Urothelium cell line (cell line): ENCODE results near the gene WNT6.

Source experiments
- DNase-seq: peaks from one replicate; pipeline ENCODE4 v3.0.0; 2011; ENCODE audit warnings: low spot score, mixed read lengths
- FAIRE-seq: peaks from 2 replicates; lab custom pipeline; 2011; peaks lifted over from hg19 to GRCh38; lab: Jason Lieb, UNC

WNT6 gene

DNA sequence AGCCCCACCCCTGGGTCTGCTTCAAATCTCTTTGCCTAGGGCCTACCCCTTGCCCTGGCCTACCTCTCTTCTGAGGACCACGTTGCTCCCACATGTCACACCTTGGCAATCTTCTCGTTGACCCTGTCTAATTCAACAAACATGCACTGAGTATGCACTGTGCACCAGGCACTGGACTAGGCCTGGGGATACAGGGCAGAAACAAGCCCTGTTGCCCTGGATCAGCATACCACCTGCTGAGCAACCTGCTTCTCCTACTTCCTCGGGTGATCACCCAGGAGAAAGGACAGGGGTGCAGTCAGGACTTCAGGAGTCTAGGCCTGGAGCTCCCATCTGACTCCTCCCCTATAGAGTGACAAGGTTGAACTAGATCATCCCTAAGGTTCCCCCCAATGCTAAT lies 30.8 kb downstream of the WNT6 start:
- no peak for FAIRE-seq
- DNase-seq, result no peak

DNA sequence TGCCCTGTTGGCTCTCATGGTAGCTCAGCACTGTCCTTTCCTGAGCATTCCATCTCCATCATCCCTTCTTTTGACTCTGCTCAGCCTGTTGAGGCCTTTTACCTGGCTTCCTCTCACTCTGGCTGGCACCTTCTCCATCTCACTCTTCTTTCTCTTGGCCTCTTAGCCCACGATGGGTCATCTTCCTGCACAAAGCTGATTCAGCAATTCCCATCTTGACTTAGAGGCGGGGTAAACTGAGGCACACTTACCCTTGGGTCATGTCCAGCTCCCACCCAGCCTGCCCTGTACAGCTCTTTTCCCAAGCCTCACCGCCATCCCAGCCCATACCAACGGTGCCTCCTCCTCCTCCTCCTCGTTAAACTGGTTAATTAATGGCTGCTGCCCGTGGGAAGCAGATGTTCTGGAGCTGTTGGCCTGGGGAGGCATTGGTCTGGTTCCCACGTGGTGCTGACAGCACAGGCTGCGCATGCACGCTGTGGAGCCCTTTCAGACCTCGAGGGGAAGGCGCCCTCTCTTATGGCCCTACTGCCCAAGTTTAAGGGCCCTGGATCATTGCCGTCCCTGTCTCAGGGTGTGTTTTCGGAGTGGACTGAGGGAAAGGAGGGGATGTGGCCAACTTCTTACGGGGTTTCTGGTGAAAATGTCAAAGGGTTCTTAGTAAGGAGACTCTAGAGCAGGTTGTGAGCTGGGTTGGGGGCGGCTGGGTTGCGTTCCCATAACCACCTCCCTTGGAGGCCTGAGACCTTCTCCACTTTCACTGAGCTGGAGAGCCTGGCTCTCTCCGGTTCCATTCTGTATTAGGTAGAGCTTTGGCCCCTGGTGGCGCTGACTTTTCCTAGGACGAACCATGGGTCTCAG lies 31.9 kb downstream of the WNT6 start:
- no peak for DNase-seq
- FAIRE-seq, result no peak

DNA sequence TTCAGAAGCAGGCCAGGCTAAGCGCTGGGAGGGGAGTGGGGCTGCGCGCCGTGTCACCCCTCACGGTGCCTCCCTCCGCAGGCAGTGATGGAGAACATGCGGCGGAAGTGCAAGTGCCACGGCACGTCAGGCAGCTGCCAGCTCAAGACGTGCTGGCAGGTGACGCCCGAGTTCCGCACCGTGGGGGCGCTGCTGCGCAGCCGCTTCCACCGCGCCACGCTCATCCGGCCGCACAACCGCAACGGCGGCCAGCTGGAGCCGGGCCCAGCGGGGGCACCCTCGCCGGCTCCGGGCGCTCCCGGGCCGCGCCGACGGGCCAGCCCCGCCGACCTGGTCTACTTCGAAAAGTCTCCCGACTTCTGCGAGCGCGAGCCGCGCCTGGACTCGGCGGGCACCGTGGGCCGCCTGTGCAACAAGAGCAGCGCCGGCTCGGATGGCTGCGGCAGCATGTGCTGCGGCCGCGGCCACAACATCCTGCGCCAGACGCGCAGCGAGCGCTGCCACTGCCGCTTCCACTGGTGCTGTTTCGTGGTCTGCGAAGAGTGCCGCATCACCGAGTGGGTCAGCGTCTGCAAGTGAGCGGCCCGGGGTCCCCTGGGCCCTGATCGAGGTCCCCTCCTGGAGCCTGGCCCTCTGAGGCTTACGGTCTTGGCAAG lies 33.2 kb downstream of the WNT6 start:
- DNase-seq (peak; percentile 85), FAIRE-seq (peak; percentile 98)

DNA sequence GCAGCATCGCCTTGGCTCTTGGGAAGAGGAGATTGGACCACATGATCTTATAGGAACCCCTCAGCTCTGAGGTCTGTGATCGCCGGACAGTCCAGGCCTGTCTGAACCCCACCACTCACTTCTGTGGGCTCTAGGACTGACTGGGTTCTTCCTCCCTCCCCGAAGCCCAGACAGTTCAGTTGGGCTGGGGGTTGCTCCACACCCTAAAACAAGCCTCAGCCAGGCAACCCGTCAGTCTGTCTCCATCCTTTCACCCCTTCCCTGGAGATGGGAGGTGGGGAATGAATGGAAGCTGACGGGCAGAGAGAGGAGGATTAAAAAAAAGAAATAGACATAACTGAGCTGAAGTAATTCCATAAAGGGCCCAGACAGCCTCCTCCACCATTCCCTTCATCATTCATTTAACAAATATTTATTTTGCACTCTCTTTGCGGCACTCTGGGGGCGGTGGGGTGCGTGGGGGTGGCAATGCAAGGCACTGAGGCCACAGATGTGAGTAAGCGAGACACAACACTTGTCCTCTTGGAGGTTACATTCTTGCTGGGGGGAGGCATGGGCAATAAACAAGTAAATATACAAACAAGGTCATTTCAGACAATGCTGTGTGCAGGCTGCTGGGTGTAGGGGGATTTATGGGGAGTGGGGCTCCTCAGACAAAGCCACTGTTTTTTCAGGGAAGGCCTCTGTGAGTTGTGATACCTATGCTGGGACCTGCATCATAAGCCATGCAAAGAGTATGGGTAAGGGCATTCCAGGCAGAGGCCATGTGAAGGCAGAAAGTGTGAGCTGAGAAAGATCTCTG lies 33.9 kb downstream of the WNT6 start:
- FAIRE-seq (no peak), DNase-seq (no peak)

DNA sequence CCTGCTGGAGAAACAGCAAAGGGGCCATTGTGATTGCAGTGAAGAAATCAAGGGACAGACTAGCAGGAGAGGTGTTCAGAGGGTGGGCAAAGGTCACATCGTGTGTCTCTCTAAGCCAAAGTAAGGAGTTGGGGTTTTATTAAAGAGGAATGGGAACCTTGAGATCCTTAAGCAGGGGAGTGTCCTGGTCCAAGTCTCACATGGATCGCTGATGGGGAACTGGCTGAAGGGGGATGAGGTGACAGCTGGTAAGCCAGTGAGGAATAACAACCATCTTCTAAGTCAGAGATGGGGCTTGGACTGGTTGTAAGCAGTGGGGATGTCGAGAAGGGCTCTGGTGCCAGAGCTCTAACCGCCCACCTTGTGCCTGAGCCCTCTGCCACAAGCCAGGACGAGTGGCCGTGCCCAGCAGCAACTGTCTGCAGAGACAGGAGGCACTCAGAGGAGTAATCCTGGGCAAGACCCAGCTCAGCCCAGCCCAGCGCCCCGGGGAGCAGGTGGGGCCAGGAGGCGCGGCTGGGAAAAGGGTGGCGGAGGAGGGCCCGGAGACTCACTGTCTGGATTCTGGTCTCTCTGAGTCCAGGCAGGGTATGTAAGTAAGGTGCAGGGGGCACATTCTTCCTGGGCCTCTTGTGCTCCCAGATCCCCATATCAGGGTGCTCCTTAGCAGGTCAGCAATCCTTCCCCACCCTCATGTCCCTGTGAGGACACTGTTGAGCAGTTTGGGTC lies 34.7 kb downstream of the WNT6 start:
- FAIRE-seq (peak; percentile 30), DNase-seq (no peak)

DNA sequence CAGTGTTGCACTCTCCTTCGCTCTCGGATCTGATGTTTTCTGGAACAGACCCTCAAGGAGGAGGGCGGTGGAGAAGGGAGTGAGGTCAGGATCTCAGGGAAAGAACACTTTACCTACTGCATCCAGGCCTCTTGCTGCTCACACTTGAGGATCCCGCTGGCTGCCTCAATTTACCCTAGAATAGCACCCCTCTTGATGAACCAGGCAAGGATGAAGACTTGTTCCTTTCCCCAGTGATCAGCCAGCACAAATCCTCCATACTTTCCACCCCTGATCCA lies 35.2 kb downstream of the WNT6 start:
- peak; percentile 23 for FAIRE-seq
- no peak for DNase-seq

DNA sequence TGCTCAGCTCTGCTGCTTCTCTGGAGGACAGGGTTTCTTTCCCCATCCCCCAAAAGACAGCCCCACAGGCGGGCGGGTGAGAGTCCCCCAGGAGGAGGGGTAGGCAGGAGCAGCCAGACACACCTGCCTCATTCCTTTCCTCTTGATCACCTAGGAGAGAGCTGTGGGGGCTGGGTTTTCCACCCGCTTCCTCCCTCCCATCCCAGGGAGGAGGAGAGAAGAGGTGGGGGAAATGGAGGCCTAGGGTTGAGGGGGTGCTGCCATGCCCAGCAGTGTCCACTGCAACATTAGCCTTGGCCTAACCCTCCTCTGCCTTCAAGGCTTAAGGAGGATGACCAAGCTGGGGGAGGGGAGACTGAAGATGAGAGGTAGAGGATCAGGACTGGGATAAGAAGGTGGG lies 35.7 kb downstream of the WNT6 start:
- FAIRE-seq, result no peak

DNA sequence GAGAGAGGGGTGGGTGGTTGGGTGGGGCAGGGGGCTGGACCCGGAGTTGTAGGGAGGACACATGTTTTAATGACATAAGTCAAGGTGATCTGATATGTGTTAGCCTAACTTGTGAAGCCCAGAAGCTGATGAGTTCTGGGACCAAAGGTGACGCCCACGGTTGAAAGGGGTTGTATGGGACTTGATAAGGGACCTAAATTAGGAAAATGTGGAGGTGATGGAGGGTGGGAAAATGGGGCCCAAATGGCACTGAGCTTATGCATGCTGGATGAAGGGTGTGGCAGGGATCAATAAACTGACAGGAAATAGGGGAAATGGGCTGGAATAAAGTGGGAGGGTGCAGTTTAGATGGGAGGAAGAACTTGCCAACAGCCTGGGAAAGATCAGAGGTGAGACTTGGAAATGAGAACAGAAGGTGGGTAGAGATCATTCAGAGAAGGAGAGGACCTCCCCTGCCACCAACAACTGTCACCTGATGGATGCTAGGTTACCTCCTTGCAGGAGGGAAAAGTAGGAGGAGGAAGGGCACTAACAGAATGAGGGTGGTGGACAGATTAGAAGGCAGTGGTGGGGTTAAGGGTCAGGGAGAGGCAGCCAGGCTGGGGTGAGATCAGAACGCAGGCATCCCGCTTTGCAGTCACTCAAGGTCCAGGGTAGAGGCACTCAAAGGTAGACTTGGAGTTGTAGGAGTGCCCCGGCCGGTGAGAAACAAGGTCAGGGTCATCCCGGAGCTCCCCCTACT lies 36.3 kb downstream of the WNT6 start:
- peak; percentile 54 for DNase-seq
- peak; percentile 83 for FAIRE-seq

More for the DNA sequence above, 35.7 kb downstream of the WNT6 start:
- DNase-seq, result peak; percentile 83

DNA sequence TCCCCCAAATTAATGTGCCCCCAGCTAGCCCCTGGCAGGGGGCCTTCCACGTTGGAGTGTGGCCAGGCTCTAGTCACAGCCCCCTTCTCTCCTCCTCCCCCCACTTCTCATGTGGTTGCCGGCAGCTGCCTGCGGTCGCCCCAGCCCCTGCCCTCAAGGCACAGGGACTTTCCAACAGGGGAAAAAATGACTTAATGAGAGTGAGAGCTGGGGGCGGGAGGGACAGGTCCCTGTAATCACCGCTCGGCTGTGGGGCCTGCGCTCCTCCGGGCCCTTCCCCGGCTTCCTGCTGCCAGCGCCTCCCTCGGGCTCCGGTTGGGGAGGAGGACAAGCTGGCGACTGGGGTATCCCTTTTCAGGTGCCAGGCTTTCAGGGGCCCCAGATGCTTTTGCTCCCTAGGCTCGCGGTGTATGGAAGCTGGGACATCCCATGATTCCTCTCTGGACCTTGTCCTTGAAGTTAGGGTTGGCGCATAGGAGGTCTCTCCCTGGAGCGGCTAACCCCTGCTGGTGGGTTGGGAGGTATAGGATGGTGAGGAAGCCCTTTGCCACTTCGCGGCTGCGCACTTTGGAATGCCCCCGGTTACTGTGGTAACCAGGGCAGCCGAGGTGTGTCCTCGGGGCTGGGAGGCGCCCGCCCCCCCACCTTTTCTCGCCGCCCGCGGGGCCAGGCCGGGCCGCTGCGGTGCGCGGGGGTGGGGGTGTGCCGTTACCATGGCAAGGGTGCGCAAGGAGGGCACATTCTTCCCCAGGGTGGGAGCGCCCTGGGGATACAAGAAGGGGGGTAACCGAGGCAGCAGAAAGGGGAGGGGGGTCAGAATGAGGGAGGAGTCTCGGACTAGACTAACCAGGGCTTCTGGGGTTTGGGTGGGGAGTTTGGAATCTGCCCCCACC lies 37.1 kb downstream of the WNT6 start:
- FAIRE-seq (peak; percentile 37), DNase-seq (peak; percentile 92)

DNA sequence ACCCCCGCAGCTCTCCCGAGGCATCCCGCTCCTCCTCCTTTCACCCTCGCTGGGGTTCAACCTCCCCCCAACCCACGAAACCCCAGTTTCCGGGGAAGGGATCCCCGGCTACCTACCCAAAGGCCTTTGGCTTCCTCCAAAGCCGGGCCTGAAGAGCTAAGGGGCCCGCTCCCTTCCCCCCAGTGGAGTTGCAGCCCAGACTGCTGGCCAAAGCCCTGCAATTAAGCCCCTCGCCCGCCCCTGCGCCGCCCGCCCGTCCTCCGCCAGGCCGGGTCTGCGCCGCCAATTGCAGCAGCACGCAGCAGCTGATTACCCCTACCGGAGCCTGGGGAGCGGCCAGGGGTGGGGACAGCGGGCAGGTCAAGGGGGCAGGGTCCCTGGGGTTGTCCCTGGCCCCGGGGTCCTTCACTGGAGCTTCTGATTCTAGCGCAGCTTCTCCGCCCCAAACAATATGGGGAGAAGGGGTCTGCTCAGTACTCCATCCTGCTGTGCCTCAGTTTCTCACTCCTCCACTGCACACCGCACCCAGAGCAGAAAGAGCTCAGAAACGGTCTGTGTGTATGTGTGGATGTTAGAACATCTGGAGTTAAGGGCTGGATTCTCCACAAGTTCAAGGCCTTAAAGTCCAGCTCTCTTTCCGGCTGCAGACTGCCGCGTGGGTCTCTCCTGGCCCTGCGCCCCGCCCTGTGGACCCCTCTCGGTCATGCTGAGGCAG lies 37.9 kb downstream of the WNT6 start:
- DNase-seq (no peak), FAIRE-seq (no peak)

DNA sequence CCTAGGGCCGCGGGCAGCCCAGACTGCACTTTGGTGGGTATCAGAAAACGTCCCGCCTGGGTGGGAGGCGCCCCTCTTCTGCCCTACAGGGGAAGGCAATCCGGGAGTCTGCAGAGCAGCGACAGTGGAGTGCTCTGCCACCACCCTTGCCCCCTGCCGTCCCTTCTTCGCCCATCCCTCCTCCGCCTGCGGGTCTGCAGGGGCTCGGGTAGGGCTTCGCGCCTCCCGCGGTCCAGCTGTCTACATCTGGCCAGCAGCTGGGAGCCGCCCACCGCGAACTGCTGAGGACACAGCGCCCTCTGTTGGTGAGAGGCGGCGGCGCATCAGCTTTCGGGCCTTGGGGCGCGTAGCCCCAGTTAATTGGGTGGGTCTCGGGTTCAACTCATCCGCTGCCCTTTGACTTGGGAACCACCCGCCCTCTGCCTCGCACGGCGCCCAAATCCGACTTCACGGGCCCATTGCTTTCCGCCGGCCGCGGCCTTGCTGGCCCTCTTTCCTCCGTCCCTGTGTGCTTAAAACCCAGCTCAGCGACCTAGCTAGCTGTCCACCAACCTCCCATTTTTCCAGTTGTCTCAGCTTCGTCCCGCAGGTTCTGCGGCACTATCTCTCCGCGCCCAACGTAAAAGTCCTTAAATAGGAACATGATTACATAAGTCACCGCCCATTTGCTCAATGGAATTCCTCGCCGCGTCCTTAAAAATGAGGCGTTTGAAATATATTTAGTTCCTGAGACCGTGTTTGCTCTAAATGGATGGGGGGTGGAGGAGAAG lies 38.7 kb downstream of the WNT6 start:
- FAIRE-seq (no peak), DNase-seq (peak; percentile 81)

DNA sequence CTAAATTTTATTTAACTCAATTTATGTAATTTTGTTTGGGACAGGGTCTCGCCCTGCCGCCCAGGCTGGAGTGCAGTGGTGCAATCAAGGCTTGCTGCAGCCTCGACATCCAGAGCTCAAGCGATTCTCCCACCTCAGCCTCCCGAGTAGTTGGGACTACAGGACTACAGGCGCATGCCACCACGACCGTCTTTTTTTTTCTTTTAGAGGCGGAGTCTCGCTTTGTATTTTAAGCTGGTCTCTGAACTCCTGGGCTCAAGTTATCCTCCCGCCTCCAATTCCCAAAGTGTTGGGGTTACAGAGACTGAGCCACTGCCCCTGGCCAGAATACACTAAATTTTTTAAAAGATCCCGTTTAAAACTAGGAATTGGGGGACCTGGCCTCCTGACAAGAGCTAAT lies 39.5 kb downstream of the WNT6 start:
- DNase-seq, result no peak
- FAIRE-seq, result no peak

DNA sequence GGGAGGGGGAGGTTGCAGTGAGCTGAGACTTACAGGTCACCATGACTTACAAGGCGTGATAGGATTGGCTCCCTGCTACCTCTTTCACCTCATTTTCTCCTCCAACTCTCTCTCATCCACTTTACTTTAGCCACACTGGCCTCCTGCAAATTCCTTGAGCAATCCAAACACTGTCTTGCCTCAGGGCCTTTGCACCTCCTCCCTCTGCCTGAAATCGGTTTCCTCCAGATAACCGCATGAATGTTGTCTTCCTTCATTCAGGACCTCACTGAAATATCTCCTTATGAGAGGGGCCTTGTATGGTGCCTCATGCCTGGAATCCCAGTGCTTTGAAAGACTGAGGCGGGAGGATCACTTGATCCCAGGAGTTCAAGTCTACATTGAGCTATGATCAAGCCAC lies 42.8 kb downstream of the WNT6 start:
- DNase-seq (no peak), FAIRE-seq (no peak)

DNA sequence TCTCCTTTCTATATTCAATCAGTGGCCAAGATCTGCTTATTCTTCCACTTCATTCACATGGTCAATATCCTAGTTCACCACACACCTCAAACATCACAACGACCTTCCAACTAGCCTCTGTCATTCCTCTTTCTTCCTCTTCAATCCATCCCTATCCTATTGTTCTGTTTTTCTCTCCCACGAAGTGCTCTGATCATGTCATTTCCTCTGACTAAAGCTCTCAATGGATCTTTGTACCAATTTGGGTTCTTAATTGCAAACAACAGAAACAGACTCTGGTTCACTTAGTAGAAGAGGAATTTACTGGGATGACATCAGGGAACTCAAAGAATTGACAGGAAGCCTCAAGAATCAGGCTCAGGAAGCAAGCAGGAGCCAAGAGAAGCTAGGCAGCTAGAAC lies 44.6 kb downstream of the WNT6 start:
- FAIRE-seq, result no peak
- no peak for DNase-seq

DNA sequence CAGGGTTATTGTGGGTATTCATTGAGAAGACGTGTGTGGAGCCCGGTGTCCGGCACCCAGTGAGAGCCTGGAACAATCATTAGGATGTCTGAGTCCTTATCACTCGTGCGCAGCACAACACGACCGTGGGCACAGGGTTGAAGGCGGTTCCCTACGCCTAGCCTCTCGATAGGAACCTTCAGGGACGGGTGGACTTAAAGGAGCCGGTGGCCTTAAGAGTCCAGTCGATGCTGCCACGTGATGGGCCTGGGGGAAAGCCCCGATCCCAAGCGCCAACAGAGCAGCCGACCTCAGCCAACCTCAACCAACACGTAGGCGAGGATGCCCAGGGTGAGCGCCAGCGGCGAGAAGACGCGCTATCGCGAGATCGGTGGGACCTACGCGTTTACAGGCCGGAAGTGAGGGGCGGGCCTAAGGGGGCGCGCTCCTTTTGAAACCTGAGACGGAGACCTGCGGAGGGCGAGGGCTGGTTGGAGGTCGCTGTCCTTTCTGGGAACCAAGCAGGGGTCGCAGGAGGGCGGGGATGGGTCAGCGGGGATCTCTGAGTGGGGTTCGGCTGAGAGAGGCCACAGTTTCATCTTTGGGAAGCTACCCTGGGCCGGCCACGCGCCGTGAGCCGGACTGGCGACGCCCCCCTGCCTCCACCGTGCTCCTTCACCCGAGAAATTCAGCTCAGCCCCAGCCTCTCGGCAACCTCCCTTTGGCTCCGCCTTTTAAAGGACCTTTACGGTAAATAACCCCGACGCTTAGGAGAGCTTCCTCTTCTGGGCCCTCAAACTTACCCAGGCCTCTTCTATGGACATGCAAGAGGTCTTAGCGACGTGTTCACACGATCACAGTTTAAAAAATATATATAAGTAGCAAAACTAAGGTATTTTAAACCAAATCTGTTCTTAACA lies 49.4 kb downstream of the WNT6 start:
- DNase-seq, result peak; percentile 95
- peak; percentile 80 for FAIRE-seq

DNA sequence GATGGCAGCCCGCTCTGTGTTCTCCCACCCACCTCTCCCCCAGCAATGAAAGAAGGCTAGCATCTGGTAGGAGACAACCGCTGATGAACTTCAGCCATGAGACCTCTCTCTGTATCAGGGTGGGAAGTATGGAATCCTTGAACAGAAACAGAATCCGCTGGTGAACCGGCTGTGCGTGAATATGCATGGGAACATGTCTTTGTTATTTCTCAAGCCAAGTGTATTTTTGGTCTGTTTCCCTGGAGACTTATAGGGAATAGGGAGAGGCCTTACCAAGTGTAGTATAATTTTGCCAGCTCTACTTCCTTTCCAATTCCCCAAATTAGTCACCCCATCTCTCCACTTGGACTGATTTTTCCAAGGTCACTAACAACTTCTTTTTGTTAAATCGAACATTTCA lies 51.1 kb downstream of the WNT6 start:
- no peak for FAIRE-seq
- DNase-seq, result no peak

DNA sequence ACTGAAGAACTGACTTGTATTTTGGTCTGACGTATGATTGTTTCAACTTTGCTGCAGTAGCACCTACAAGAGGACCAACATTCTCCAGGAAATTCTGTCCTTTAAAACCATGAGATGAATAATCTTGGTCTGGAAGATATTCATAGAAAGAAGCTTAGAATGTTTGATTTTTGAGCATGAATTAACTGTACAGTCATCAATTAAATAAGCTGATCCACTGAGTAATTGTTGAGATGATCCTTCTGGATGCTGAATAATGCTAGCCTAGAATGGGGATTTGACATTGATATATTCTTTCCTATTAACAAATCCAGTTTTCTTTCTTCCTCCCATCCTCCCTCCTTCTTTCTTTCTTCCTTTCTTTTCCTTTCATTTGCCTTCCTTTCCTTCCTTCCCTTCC lies 60.9 kb downstream of the WNT6 start:
- no peak for DNase-seq
- FAIRE-seq, result no peak
